Transverse colon (tissue), 4 donors: Measurements from ENCODE around the gene SUN1. TPM values are rescaled to one million over a fixed set of nuclear protein-coding genes. Genes with fewer than 3 reads are reported as not detected.
A peak's percentile ranks its signal among the peaks of the same experiment; 100 is the strongest.

Experiments
- DNase-seq: peaks from one replicate; pipeline ENCODE4 v3.0.0-alpha.2; 2019
- H3K27ac ChIP-seq, 4 donors: fragments of 200-600 bp; sonication (generic); 2 replicates each; pipeline ENCODE4 v1.5.1; 2016 to 2018; ENCODE audit warnings: inconsistent platforms in 4 of 4
- H3K27me3 ChIP-seq: fragments of 200-600 bp; sonication (generic); 2 replicates; pipeline ENCODE4 v1.5.1; 2017; ENCODE audit warnings: inconsistent platforms
- H3K36me3 ChIP-seq, 4 donors: fragments of 200-600 bp; sonication (generic); 2 replicates each; pipeline ENCODE4 v1.5.1; 2017 to 2019; ENCODE audit warnings: inconsistent platforms in 4 of 4
- H3K4me1 ChIP-seq, 4 donors: fragments of 200-600 bp; sonication (generic); 2 replicates each; pipeline ENCODE4 v1.5.1; 2017 to 2020; ENCODE audit warnings: inconsistent platforms in 4 of 4
- H3K4me3 ChIP-seq, 4 donors: fragments of 200-600 bp; sonication (generic); 1 replicate in 1 of 4; 2 replicates in 3 of 4; pipeline versions ENCODE4 v1.5.1 to v1.6.1; 2017 to 2019; ENCODE audit warnings: inconsistent platforms in 4 of 4
- H3K9me3 ChIP-seq, 2 donors: fragments of 200-600 bp; sonication (generic); 2 replicates each; pipeline ENCODE4 v1.5.1; 2017 to 2019; ENCODE audit warnings: inconsistent platforms in 2 of 2
- EP300 ChIP-seq: sonication (generic); formaldehyde crosslinking; IDR thresholded peaks from one replicate; pipeline ENCODE4 v1.6.1; 2017; ENCODE audit warnings: antibody characterized with exemption, low read depth
- POLR2A ChIP-seq: fragments of 450-650 bp; IDR thresholded peaks from one replicate; pipeline ENCODE4 v1.6.1; 2016; ENCODE audit warnings: antibody characterized with exemption, mild to moderate bottlenecking, moderate library complexity
- POLR2AphosphoS5 ChIP-seq, 3 donors: sonication (generic); formaldehyde crosslinking; IDR thresholded peaks; one replicate each; pipeline ENCODE4 v1.6.1; 2016; ENCODE audit warnings: antibody characterized with exemption in 3 of 3
- WGBS, 2 donors: methylation state at CpG; one replicate each; pipeline ENCODE4 v1.1.5; 2018; ENCODE audit warnings: low coverage in 1 of 2; 5-methylcytosine and 5-hydroxymethylcytosine counted together
- in situ Hi-C, 4 donors: fragments of 200-750 bp; cut with MboI; loops; one replicate each; pipeline versions ENCODE4 v1.15.0 to v1.15.1; 2017; ENCODE audit warnings: low sequenced_read_pairs in 3 of 4, low pct_ligation_motif_present in 1 of 4, low pct_unique_long_range_greater_than_20kb in 1 of 4
- intact Hi-C: fragments of 100-400 bp; cut with DNase I; formaldehyde crosslinking; loops from one replicate; pipeline ENCODE4 v1.15.1; 2023; ENCODE audit warnings: low total_unique reads
- total RNA-seq, 4 donors: library from RNA; depleted of rRNA; stranded (reverse); fragments of >200 nt; gene quantifications; one replicate each; pipeline ENCODE4 v1.1.0, GENCODE V29; 2016
- TF ChIP-seq, protein P1 (sequence below), 5 experiments: fragments of 200-600 bp in 3 of 5; fragments of 450-650 bp in 2 of 5; sonication (generic) in 3 of 5; IDR thresholded peaks; 1 replicate in 2 of 5; 2 replicates in 3 of 5; pipeline ENCODE4 v1.5.1; 2016 to 2017; ENCODE audit warnings: antibody characterized with exemption in 5 of 5, inconsistent platforms in 3 of 5, mild to moderate bottlenecking in 2 of 5, moderate library complexity in 1 of 5

Gene SUN1
- total RNA-seq, 4 donors from 2014 or later, result 92.7 to 569 (median 162) TPM

DNA sequence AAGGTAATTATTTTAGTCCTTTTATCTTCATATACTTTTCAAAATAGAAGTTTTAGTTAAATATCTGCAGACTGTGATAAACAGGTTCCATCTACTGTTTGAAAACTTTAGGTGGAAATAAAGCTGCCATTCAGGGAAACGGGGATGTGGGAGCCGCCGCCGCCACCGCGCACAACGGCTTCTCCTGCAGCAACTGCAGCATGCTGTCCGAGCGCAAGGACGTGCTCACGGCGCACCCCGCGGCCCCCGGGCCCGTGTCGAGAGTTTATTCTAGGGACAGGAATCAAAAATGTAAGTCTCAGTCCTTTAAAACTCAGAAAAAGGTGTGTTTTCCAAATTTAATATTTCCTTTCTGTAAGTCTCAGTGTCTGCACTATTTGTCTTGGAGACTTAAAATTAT is 11.0 kb downstream of the SUN1 start:
- Histone ChIP-seq H3K4me1 (peaks cover 0 to 18% (median 8%) of the 10 kb centered on the region in 4 donors), H3K9me3 (no peaks in the 10 kb centered on the region), H3K36me3 (peaks cover 0 to 25% (median 11%) of the 10 kb centered on the region in 4 donors), H3K4me3 (no peak overlapping the region), H3K27ac (peak overlapping the region; percentile 55 to 84 (median 78)), H3K27me3 (no peaks in the 10 kb centered on the region)
- 97% methylated on average over 17 of the region's 17 CpGs; no CpG with 5 or more reads in 1 of the 2 donors for WGBS, 2 donors
- in situ Hi-C loops (no loop called here), intact Hi-C loops (no loop called here)
- DNase-seq, result no peak
- TF ChIP-seq POLR2AphosphoS5 (IDR thresholded peaks at IDR 0.05) (no peak), EP300 (no peak), POLR2A (no peak)
- TF ChIP-seq, protein P1, sequence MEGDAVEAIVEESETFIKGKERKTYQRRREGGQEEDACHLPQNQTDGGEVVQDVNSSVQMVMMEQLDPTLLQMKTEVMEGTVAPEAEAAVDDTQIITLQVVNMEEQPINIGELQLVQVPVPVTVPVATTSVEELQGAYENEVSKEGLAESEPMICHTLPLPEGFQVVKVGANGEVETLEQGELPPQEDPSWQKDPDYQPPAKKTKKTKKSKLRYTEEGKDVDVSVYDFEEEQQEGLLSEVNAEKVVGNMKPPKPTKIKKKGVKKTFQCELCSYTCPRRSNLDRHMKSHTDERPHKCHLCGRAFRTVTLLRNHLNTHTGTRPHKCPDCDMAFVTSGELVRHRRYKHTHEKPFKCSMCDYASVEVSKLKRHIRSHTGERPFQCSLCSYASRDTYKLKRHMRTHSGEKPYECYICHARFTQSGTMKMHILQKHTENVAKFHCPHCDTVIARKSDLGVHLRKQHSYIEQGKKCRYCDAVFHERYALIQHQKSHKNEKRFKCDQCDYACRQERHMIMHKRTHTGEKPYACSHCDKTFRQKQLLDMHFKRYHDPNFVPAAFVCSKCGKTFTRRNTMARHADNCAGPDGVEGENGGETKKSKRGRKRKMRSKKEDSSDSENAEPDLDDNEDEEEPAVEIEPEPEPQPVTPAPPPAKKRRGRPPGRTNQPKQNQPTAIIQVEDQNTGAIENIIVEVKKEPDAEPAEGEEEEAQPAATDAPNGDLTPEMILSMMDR (IDR thresholded peaks at IDR 0.05), result no peak

DNA sequence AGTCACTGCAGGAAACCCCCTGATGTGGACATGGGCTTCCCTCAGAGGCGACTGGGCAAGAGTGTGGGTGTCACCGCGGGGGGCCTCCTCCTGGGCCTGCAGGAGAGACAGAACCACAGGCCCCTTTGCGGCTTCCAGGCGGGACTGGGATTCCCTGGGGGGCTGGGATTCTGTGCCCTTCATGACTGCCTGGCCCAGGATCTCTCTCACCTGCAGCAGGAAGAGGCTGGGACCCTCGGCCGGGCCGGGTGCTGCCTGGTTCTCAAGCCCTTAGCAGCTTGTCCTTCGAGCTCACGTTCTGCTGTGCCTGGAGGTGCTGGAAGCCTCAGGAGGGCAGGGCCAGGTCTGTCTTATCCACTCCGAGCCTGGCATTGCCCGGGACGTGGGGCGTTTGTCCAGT is 11.8 kb downstream of the SUN1 start:
- Histone ChIP-seq H3K4me3 (no peak overlapping the region), H3K27me3 (no peaks in the 10 kb centered on the region), H3K4me1 (peaks cover 0 to 18% (median 8%) of the 10 kb centered on the region in 4 donors), H3K9me3 (no peaks in the 10 kb centered on the region), H3K36me3 (peaks cover 0 to 32% (median 11%) of the 10 kb centered on the region in 4 donors), H3K27ac (peak overlapping the region in 3 of 4 donors; percentile 77 to 84 (median 79))
- TF ChIP-seq, protein P1 (IDR thresholded peaks at IDR 0.05), result no peak
- TF ChIP-seq EP300 (no peak), POLR2AphosphoS5 (IDR thresholded peaks at IDR 0.05) (no peak), POLR2A (no peak)
- intact Hi-C loops, result no loop called here
- DNase-seq, result no peak
- in situ Hi-C loops, result no loop called here
- 94% methylated on average over 12 of the region's 14 CpGs; no CpG with 5 or more reads in 1 of the 2 donors for WGBS, 2 donors

DNA sequence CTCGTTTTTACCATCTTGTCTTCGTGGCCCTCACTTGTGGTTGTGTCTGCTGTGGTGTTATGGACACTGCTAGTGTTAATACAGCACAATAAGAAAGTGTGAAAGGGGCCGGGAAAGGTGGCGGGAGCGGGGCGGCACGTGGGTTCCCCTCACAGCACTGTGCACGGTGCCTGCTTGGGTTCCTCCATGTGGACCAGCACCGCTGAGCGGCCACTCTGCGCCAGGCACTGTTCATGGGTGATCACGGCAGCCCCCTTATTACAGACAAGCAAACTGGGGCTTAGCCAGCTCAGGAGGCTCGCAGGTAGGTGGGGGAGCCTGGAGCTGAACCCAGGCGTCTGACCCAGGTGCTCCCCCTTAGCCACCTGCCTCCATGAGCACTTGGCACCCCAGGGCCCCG is 12.2 kb downstream of the SUN1 start:
- intact Hi-C loops, result no loop called here

DNA sequence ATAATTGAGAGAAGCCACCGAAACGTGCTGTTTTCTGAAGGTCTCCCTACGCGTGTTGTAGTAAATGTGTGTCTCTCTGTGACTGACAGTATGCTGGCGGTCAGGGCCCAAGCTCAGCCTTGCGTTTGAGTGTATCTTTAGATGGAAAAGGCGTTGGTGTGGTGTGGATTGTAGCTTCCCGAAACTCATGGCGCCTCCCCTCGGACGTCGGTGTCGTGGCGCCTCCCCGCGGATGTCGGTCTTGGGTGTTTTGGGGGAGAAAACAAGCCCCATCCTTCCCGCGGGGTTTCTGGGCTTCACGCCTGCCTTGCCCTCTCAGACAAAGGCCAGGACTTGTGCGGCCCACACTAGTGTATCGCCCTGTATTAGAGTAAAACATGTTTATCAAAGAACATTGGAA is 12.8 kb downstream of the SUN1 start:
- H3K27me3 ChIP-seq, result no peaks in the 10 kb centered on the region
- no peak overlapping the region for H3K27ac ChIP-seq
- in situ Hi-C loops, result no loop called here
- H3K9me3 ChIP-seq, result no peaks in the 10 kb centered on the region
- WGBS, 2 donors, result 90 to 93% methylated on average over 13 to 22 of the region's 22 CpGs
- peaks cover 0 to 38% (median 12%) of the 10 kb centered on the region in 4 donors for H3K36me3 ChIP-seq
- no peak overlapping the region for H3K4me3 ChIP-seq
- no peak for DNase-seq
- intact Hi-C loops, result no loop called here
- TF ChIP-seq EP300 (no peak), POLR2A (no peak), POLR2AphosphoS5 (IDR thresholded peaks at IDR 0.05) (no peak)
- TF ChIP-seq, protein P1 (IDR thresholded peaks at IDR 0.05), result no peak
- H3K4me1 ChIP-seq, result peaks cover 0 to 18% (median 8%) of the 10 kb centered on the region in 4 donors

More for the DNA sequence above, 12.2 kb downstream of the SUN1 start:
- no peaks in the 10 kb centered on the region for H3K27me3 ChIP-seq
- peak overlapping the region in 1 of 4 donors; percentile 37 for H3K27ac ChIP-seq
- no peaks in the 10 kb centered on the region for H3K9me3 ChIP-seq
- TF ChIP-seq EP300 (no peak), POLR2A (no peak), POLR2AphosphoS5 (IDR thresholded peaks at IDR 0.05) (no peak)
- TF ChIP-seq, protein P1 (IDR thresholded peaks at IDR 0.05), result no peak
- peaks cover 0 to 33% (median 11%) of the 10 kb centered on the region in 4 donors for H3K36me3 ChIP-seq
- in situ Hi-C loops, result no loop called here
- H3K4me3 ChIP-seq, result no peak overlapping the region
- no peak for DNase-seq
- peaks cover 0 to 18% (median 8%) of the 10 kb centered on the region in 4 donors for H3K4me1 ChIP-seq
- WGBS, 2 donors, result 94 to 100% methylated on average over 2 to 15 of the region's 15 CpGs
